HG02610 (cell line): ENCODE results near the gene ZFHX3.

ENCODE experiments used
- ATAC-seq: cut with Tn5 transposase; IDR thresholded peaks from one replicate; pipeline ENCODE4 v1.9.1; 2021; ENCODE audit warnings: mild to moderate bottlenecking, moderate library complexity; ENCODE audit not compliant: unreplicated experiment

Gene ZFHX3

GRCh38 chr16:72978212-72978611, 69.7 kb downstream of the ZFHX3 start:
- ATAC-seq: no peak

GRCh38 chr16:72977127-72977526, 70.8 kb downstream of the ZFHX3 start:
- ATAC-seq: no peak

GRCh38 chr16:72976438-72977064, 71.4 kb downstream of the ZFHX3 start:
- no peak for ATAC-seq

GRCh38 chr16:72975809-72976437, 72.0 kb downstream of the ZFHX3 start:
- no peak for ATAC-seq

GRCh38 chr16:72974142-72974769, 73.7 kb downstream of the ZFHX3 start:
- no peak for ATAC-seq

- ATAC-seq: no peak
These were observed 74.9 kb downstream of the ZFHX3 start for GRCh38 chr16:72972878-72973571.

GRCh38 chr16:72971370-72971769, 76.6 kb downstream of the ZFHX3 start:
- ATAC-seq: no peak

GRCh38 chr16:72970656-72971055, 77.3 kb downstream of the ZFHX3 start:
- ATAC-seq: no peak

- ATAC-seq: no peak
These were observed 78.1 kb downstream of the ZFHX3 start for GRCh38 chr16:72969812-72970211.

- ATAC-seq: no peak
These were observed 78.8 kb downstream of the ZFHX3 start for GRCh38 chr16:72969146-72969545.

- ATAC-seq: no peak
These were observed 80.0 kb downstream of the ZFHX3 start for GRCh38 chr16:72967941-72968340.

GRCh38 chr16:72963533-72964315, 84.2 kb downstream of the ZFHX3 start:
- ATAC-seq: no peak

- no peak for ATAC-seq
These were observed 85.6 kb downstream of the ZFHX3 start for GRCh38 chr16:72962347-72962746.

- no peak for ATAC-seq
These were observed 86.1 kb downstream of the ZFHX3 start for GRCh38 chr16:72961863-72962262.

- no peak for ATAC-seq
These were observed 86.7 kb downstream of the ZFHX3 start for GRCh38 chr16:72961115-72961832.

- no peak for ATAC-seq
These were observed 87.8 kb downstream of the ZFHX3 start for GRCh38 chr16:72960101-72960500.

- no peak for ATAC-seq
These were observed 88.5 kb downstream of the ZFHX3 start for GRCh38 chr16:72959301-72959996.

- ATAC-seq: no peak
These were observed 89.3 kb downstream of the ZFHX3 start for GRCh38 chr16:72958522-72959076.
